K562 (cell line): Measurements from ENCODE around the gene TMEM132C. TPM values are rescaled to one million over a fixed set of nuclear protein-coding genes. Genes with fewer than 3 reads are reported as not detected.

Source experiments
- MCM2 ChIP-seq: fragments of 450-650 bp; IDR thresholded peaks from 2 replicates; pipeline ENCODE4 v1.6.1; 2017; ENCODE audit warnings: low read depth, mild to moderate bottlenecking
- ZNF407 ChIP-seq: fragments of 450-650 bp; IDR thresholded peaks from 2 replicates; pipeline ENCODE4 v1.6.1; 2016; ENCODE audit warnings: low read depth
- polyA plus RNA-seq, 8 experiments: library from polyadenylated mRNA; depleted of rRNA in 4 of 8; stranded (reverse) in 5 of 8; unstranded in 3 of 8; fragments of >200 nt; fragmentation: Nextera tagmentation in 2 of 8; fragmentation: Illumina TruSeq in 1 of 8; extraction: Ambion mirVana in 2 of 8; extraction: Trizol in 1 of 8; gene quantifications; 2 replicates each; pipeline versions ENCODE4 v1.2.1 to v1.2.3, GENCODE V29; 2011 to 2014; ENCODE audit warnings: inconsistent platforms in 1 of 8, missing spikeins in 1 of 8
- total RNA-seq, 7 experiments: library from RNA; depleted of rRNA in 6 of 7; stranded (reverse); fragments of >200 nt in 6 of 7; fragmentation: Illumina TruSeq in 2 of 7; extraction: Trizol in 2 of 7; gene quantifications; 2 replicates each; pipeline versions ENCODE4 v1.2.1 to v1.2.3, GENCODE V29; 2011 to 2021; ENCODE audit warnings: low replicate concordance in 1 of 7

The TMEM132C gene
- total and polyA plus RNA-seq, 9 of the 15 experiments (the other 6 are each of a cell fraction or from before 2014, with no cell fraction given), result not detected

GRCh38 chr12:128682548-128683275 lies 415.7 kb downstream of the TMEM132C start (continued):
- no peak for TF ChIP-seq ZNF407
- no peak for TF ChIP-seq MCM2
- TF ChIP-seq, all 486 proteins: peak for 0
